Astrocyte of the spinal cord (primary cell): ENCODE data around the gene HMGXB4.

Experiments used
- DNase-seq: peaks from one replicate; pipeline ENCODE4 v3.0.0; 2011; ENCODE audit warnings: low read depth, low spot score
- H3K4me3 ChIP-seq: 2 replicates; pipeline ENCODE4 v1.5.1; 2011; ENCODE audit warnings: low read depth, mild to moderate bottlenecking, low read length, moderate library complexity
- CTCF ChIP-seq: IDR thresholded peaks from 2 replicates; pipeline ENCODE4 v1.5.1; 2012; ENCODE audit warnings: low read depth, mild to moderate bottlenecking, low read length, inconsistent platforms
- in situ Hi-C: cut with HindIII; loops from 2 replicates; pipeline ENCODE4 v1.10.0; 2017; ENCODE audit warnings: low sequenced_read_pairs

The HMGXB4 gene

GRCh38 chr22:35215993-35216392, 41.3 kb upstream of the HMGXB4 start:
- in situ Hi-C loops: no loop called here

GRCh38 chr22:35217527-35217926, 39.8 kb upstream of the HMGXB4 start:
- TF ChIP-seq CTCF: no peak
- in situ Hi-C loops: no loop called here
- DNase-seq: no peak
- no peak overlapping the region for H3K4me3 ChIP-seq

More at GRCh38 chr22:35215993-35216392, 41.3 kb upstream of the HMGXB4 start:
- H3K4me3 ChIP-seq: no peak overlapping the region
- TF ChIP-seq CTCF: no peak
- DNase-seq: no peak

- TF ChIP-seq CTCF: no peak
- no peak for DNase-seq
- H3K4me3 ChIP-seq: no peak overlapping the region
- in situ Hi-C loops: no loop called here
Observed at GRCh38 chr22:35218079-35218478, 39.2 kb upstream of the HMGXB4 start.

GRCh38 chr22:35219012-35219411, 38.3 kb upstream of the HMGXB4 start:
- H3K4me3 ChIP-seq: no peak overlapping the region
- peak; percentile 35 for DNase-seq
- TF ChIP-seq CTCF: no peak
- in situ Hi-C loops: no loop called here

GRCh38 chr22:35220221-35220620, 37.1 kb upstream of the HMGXB4 start:
- no peak for TF ChIP-seq CTCF
- in situ Hi-C loops: no loop called here
- no peak overlapping the region for H3K4me3 ChIP-seq
- no peak for DNase-seq

- H3K4me3 ChIP-seq: no peak overlapping the region
- DNase-seq: no peak
- TF ChIP-seq CTCF: no peak
- in situ Hi-C loops: no loop called here
Observed at GRCh38 chr22:35225010-35225409, 32.3 kb upstream of the HMGXB4 start.
